ENCODE data around the gene MDM2.

DNA sequence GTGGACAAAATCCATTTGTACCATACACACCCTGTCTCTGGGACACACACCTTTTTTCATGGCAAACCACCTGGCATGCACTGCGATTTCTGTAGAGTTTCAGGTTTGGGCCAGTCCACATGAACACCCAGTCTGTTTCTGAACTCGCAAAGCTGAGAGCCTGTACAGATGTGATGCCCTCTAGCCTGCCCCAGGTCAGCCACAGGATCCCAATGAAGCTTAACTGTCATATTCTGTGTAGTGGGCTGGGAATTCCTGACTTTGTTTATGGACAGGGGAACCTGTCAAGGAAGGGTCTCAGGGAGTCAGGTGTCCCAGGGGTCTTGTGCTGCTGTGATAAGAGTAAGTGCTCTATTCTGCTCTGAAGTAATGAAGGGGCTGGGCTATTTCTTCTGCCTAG, 85.2 kb downstream of the MDM2 start:
- TF ChIP-seq EZH2 (IDR thresholded peaks at IDR 0.05; ENCODE audit: insufficient read depth, poor library complexity, severe bottlenecking), result no peak
- no peak for TF ChIP-seq EZH2phosphoT487 (IDR thresholded peaks at IDR 0.05; ENCODE audit: insufficient read depth, low read depth)
